ENCODE data around the gene NCOA1.
"Not testable (repeated sequence)": the region's sequence is repeated elsewhere in the genome, so short reads cannot be mapped to it uniquely, and the experiment has no call there.

The NCOA1 gene

DNA sequence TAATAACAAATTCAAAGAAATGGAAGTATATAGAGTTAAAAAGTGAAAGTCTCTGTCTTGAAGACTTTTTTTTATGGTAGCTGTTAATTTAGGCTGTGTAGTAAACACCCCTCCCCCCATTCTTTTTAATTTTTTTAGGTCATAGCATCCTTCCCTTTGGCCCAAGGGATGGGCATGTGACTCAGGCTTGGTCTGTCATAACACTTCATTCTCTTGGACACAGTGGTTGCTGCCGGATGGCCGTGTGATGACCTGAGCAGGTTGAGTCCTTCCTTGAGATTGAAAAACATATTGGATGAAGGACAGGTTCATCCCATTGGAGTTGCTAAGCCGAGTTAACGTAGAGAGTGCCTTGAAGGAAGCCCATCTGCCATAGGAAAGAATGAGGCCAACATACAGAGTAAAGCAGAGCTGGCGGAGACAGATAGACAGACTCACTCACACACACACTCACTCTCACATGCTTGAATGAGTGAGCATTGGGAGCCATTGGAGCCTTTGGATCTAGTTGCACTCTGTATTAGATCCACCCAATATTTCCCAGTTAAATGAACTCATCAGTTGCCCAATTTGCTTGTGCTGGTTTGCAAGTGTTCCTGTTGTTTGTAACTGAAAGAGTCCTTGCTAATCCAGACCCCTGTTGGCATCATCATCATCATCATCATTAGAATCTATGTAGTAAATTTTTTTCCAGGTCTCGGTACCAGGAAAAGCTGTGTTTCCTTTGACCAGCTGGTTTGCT, 14.7 kb downstream of the NCOA1 start:
- DNase-seq (ENCODE audit: low read depth in 2 of 2), result no peak

DNA sequence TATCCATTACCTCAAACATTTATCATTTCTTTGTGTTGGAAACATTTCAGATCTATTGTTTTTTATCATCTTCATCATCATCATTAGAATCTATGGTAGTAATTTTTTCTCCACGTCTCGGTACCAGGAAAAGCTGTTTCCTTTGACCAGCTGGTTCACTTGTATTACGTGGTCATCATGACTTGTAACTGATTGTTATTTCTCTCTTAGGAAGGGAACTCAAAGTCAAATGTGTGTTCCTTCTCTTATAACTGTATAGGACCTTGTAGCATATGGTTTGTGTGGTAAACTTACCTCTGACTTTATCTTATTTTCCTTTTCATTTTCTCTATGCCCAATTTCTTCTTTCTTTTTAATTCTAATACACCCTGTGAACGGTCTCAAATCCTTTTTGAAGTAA, 16.5 kb downstream of the NCOA1 start:
- no peak for DNase-seq (ENCODE audit: low read depth in 2 of 2)

DNA sequence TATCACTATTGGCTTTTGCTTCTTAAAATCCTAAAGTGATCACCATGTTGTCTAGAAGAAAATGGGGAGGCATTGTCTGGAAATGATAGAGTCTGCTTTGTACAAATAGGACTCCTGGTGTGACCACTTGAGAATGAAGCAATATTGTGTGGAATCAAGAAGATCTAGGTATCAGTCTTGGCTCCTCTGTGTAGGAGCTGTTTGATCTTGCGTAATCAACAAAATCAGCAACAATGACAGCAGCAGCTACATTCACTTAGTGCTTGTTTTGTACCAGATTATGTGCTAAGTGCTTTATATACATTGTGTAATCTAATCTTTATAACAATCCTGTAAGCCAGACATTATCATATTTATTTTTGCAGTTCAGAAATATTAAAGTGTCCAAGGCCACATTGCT, 17.8 kb downstream of the NCOA1 start:
- no peak for DNase-seq (ENCODE audit: low read depth in 2 of 2)

DNA sequence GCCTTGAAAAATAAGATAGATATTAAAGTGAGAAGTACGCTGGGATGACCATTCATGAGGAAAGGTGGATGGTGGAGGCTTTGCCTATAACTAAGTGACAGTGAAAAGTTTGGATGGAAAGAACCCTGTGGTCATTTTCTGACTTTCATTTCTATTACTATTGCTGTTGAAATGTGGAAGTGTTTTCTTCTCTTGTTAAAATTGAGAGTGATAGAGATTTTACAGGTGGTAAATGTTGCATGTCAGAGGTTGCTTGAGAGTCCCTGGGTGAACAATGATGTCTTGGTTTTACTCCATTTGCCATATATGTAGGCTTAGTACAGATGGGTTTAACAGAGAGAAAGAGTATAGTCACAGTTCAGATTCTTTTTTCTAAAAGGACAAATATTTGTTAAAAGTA, 18.4 kb downstream of the NCOA1 start:
- DNase-seq (ENCODE audit: low read depth in 2 of 2), result no peak

DNA sequence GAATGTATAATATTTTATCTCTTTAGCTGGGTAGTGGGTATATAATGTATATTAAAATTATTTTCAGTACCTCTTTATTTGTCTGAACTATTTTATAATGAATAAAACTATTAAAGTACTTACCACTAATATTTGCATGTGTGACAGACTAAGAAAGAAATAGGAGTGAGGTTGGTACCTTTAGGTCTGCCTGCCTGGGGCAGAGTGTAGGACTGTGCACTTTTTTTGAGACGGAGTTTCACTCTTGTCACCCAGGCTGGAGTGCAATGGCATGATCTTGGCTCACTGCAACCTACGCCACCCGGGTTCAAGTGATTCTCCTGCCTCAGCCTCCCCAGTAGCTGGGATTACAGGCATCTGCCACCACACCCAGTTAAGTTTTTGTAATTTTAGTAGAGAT, 18.8 kb downstream of the NCOA1 start:
- no peak for DNase-seq (ENCODE audit: low read depth in 2 of 2)

DNA sequence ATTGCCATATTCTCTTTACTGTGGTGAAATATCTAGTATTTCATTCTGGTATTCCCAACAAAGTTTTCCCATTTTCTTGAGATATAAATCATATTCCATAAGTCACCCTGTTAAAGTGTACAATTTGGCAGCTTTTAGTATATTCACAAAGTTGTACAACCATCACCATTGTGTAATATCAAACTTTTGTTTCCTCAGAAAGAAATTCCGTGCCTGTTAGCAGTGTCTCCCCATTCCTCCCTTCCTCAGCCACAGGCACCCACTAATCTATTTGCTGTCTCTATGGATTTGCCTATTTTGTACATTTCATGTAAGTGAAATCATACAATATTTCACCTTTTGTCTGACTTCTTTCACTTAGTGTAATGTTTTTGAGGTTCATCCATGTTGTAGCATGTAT, 19.7 kb downstream of the NCOA1 start:
- no peak for DNase-seq (ENCODE audit: low read depth in 2 of 2)

- DNase-seq (ENCODE audit: low read depth in 2 of 2), result no peak
Measured at GRCh38 chr2:24511198-24511597, 20.1 kb downstream of the NCOA1 start.

DNA sequence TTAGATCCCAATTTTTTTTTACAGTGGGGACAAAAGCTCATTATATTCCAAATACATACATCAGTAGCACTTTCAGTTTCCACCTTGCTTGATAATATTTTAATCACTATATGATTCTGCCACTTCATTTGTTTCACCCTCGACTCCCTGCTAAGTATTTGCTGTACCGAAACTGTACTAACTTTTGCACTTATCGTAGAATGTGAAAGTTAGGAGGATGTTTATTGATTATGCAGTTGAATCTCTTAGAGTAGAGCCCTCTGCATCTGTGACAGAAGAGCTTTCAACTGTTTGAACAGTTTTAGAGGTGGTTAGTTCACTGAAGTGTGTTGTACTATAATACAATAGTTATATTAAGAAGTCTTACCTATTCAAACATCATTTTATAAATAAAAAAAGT, 20.8 kb downstream of the NCOA1 start:
- no peak for DNase-seq (ENCODE audit: low read depth in 2 of 2)

DNA sequence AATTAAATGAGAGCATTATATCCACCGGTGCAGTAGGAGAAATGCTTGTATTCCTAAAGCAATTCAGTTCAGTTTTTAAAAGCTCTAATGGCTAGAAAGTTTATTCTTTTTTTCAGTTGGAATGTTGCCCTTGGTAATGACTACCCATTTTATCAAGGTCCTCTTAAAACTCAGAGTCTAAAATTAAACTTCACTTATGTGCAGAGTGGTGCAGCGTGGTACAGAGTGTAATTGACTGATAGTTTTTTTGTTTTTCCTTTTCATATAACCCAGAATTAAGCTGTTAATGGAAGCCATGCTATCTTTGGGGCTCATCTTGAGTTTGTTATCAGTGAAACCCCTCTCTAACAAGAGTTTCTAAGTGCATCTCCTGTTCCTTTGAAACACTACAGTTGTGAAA, 21.4 kb downstream of the NCOA1 start:
- DNase-seq (ENCODE audit: low read depth in 2 of 2), result no peak

DNA sequence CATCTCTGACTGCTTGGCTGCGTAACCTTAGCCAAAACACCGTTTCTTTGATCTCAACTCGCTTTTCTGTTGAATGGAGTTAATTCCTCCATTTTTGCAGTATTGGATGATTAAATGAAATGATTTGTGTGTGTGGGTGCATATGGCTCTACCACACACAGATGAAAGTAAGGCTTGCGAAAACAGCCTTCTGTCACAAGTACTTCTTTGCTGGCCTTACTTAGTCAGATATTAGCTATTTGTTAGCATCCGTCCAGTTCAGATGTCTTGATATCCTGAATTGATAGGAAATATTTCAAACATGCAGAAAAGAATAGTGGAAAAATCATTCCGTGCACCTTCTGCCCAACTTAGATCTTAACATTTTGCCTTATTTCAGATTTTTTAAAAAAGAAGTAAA, 21.8 kb downstream of the NCOA1 start:
- no peak for DNase-seq (ENCODE audit: low read depth in 2 of 2)

- DNase-seq (ENCODE audit: low read depth in 2 of 2), result no peak
Measured at GRCh38 chr2:24513281-24514071, 22.4 kb downstream of the NCOA1 start.

DNA sequence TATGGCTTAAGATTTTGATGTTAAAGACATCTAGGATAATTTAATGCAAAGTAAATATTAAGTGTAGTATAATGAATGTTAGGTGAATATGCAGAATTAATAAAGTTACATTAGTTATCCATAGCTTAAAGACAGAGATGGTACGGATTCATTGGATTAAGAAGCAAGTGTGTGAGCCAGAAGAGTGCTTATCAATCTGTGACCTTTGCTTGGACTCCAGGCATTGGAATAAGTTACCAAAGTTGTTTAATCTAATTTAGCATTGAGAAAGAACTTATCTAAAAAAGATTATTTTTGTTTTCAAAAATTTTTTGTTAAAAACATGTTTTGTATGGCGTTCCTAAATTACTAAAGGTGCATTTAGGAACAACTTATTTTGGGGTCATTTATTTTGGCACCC, 23.8 kb downstream of the NCOA1 start:
- DNase-seq (ENCODE audit: low read depth in 2 of 2), result no peak

DNA sequence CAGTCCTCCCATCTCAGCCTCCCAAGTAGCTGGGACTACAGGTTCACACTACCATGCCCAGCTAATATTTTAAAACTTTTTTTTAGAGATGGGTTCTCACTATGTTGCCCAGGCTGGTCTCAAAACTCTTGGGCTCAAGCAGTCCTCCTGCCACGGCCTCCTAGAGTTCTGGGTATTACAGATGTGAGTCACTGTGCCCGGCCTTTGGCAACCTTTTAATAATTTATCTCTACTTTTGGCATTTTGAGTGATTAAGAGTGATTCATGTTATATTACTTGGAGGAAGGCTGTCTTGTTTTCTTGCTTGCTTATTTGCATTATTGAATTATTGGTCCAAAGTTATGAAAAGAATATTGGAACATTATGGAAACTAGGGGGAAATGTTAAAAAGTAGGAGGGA, 24.3 kb downstream of the NCOA1 start:
- DNase-seq (ENCODE audit: low read depth in 2 of 2), result no peak

- no peak for DNase-seq (ENCODE audit: low read depth in 2 of 2)
Measured at GRCh38 chr2:24515831-24516230, 24.8 kb downstream of the NCOA1 start.

- DNase-seq (ENCODE audit: low read depth in 2 of 2), result no peak
Measured at GRCh38 chr2:24517247-24517646, 26.2 kb downstream of the NCOA1 start.

- no peak for DNase-seq (ENCODE audit: low read depth in 2 of 2)
Measured at GRCh38 chr2:24520175-24520574, 29.1 kb downstream of the NCOA1 start.

- DNase-seq (ENCODE audit: low read depth in 2 of 2), result no peak
Measured at GRCh38 chr2:24521162-24521857, 30.3 kb downstream of the NCOA1 start.

DNA sequence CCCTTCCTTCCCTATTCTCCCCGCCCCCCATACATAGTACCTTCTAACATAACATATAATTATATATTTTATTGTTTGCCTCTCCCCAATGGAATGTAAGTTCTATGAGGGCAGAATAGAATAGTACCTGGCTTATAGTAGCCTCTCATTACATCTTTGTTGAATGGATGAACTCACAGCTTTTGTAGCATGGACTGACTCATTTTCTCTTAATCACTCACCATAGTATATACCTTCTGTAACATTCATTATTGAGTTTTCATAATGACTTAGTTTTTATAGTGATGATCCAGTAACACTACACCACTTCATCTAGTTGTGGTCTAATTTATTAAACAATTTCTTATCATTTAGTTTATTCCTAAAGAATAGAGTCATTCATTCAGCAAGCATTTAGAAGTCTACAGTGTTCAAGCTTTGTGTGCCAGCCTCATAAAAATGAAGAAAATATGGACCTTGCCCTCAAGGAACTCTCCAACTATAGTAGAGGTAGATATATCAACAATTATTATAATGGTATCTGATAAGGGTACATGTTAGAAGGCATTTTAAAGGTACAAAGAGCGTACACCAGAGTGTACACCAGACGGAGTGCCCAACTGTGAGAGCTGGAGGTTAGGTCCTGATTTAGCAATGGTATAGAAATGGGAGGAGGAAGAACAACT, 31.1 kb downstream of the NCOA1 start:
- no peak for DNase-seq (ENCODE audit: low read depth in 2 of 2)

DNA sequence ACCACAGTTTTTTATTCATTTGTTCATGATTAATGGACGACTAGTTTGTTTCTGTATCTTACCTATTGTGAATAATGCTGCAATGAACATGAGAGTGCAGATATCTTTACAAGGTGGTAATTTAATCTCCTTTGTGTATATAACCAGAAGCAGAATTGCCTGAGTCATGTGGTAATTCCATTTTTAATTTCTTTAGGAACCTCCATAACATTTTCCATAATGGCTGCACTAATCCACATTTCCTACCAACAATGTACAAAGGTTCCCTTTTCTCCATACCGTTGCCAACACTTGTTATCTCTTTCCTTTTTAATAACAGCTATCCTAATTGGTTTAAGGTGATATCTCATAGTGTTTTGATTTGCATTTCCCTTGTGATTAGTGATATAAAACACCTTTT, 36.5 kb downstream of the NCOA1 start:
- DNase-seq (ENCODE audit: low read depth in 2 of 2), result no peak

DNA sequence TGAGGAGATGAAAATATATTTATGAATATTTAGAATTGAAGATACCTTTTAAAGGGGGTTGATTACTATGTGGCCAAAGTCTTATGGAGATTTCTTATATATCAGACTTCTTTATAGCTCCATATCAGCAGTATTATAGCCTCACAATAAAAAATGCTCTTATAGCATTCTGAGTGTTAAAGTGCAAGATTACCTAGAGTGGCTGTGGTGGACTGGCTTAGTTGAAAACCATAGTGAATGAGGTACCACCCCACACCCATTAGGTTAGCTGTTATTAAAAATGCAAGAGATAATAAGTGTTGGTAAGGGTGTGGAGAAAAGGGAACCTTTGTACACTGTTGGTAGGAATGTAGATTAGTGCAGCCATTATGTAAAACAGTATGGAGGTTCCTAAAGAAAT, 39.7 kb downstream of the NCOA1 start:
- no peak for DNase-seq (ENCODE audit: low read depth in 2 of 2)

- not testable (repeated sequence) for DNase-seq (ENCODE audit: low read depth in 2 of 2)
Measured at GRCh38 chr2:24531610-24532009, 40.6 kb downstream of the NCOA1 start.

- not testable (repeated sequence) for DNase-seq (ENCODE audit: low read depth in 2 of 2)
Measured at GRCh38 chr2:24532057-24532456, 41.0 kb downstream of the NCOA1 start.

All from stimulated activated CD8-positive, alpha-beta memory T cell treated with anti-CD3 and anti-CD28 coated beads, Interleukin-7, amount 100 ng/mL, for 1 hour (primary cell).